Measurements from ENCODE around the gene ARHGEF10L.
A peak's percentile ranks its signal among the peaks of the same experiment; 100 is the strongest.

The ARHGEF10L gene

DNA sequence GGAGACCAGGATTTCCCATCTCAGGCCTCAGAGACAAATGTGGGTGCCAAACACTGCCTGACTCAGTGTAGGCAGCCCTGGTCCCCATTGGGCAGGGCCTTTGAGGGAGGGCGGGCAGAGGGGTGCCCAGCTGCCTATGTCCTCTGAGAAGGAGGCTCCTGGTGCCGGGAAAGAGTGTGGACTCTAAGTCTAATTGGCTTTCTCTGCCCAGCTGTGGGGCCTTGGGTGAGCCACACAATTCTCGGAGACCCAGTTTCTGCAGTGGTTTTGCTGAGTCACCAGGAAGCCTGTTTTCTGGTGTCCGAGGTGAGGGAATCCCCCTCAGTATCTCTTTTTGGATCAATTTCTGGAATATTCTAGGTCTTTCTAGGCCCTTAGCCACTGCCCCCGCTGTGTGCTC lies 180.4 kb downstream of the ARHGEF10L start:
- no peak for DNase-seq

DNA sequence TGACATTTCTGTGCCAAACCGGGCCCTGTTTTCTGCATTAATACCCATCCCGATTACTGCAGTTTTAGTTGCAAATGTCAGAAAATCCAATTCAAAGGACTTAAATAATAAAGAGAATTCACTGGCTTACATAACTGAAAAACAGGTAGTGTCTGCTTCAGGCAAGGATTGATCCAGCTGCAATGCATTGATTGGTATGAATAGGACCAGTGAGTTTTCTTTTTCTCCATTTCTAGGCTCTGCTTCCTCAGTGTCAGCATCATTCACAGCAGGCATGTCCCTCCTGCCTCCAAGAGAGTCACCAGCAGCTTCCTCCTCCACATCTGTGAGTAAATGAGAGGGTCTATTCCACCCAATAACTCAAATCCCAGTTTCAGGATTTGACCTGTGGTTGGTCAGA lies 181.9 kb downstream of the ARHGEF10L start:
- DNase-seq = no peak

DNA sequence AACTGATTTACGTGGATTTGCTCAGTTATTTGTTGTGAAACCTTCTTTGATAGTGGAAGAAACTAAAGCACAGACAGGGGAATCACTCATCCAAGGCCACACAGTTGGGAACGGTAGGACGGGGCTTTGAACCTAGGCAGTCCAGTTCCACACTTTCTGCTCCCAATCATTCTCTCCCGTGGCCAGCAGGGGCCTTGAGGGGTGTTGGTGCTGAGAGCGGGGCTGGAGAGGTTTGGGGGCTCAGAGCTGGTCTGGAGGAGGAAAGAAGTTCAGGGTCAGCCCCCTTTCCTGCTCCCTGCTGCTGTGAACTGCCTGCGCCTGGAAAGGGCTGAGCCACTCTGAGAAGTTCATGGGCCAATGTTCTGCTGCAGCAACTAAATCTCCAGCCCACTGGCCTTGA lies 184.2 kb downstream of the ARHGEF10L start:
- no peak for DNase-seq

DNA sequence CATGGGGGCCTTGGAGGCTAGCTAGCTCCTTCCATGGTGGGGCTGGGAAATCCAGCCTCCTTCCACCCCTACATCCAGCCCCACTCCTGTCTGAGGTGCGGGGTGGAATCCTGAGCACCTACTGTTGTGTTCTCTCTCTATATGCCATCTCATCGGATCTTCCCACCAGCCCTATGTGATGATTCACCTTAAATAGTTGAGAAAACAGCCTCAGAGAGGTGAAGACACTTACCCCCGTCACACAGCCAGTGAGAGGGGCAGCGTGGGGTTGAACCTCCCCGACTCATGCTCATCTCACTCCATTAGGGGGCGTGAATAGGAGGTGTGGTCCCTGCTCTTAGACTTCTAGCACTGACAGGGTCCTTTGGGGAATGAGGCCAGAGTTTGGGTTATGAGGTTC lies 184.7 kb downstream of the ARHGEF10L start:
- DNase-seq = no peak

DNA sequence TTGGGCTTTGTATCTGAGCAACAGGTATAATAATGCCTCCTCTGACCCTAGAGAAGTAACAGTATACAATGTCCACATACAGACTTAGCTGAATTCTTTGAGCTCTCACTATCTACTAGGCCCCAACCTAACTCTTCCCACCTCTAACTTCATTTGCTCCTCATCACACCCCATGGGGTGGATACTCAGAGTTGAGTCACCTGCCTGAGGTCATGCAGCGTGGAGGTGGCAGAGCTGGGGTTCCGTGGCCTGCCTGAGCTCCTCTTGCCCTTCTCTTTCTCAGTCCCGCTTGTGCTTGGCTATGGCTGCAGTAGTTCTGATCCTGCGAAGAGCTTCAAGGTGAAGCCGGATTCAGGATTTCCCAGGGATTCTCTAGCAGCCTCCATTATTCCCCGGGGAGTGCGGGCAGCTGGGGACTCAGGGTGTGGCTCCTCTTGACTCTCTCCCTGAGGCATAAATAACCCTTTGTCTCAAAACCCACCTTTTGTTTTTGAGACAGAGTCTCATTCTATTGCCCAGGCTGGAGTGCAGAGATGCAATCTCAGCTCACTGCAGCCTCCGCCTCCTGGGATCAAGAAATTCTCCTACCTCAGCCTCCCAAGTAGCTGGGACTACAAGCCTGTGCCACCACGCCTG lies 185.7 kb downstream of the ARHGEF10L start:
- no peak for DNase-seq

DNA sequence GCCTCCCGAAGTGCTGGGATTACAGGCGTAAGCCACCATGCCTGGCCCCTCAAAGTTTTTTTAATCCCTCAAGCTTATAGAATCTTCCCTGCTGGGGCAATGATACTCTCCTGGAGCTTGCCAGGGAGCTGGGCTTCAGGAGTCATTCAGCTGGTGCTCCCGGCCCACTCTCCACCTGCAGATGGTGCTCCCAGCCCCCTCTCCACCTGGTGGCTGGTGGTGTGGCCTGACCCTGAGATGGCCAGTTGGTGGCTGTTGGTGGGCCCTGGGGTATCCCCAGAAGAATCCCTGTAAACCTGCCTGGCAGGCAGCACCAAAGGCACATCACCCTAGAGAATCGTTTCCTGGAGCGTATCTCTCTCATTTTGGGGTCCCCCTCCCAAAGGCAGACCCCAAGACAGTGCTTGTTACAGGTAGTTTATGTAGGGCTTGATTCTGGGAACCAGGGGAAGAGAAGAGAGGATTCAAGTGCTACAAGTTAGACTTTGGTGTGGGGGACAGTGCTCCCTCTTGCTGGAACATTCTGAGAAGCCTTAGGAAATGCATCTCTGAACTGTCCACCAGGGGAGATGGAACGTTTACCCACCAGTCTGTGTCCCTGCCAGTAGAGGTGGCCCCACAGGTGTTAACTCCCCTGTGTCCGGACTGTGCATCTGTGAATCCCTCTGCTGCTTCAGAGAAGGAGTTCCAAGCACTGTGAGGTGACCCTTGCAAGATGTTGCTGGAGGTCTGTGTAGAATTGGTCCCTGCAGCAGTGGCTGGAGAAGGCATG lies 186.5 kb downstream of the ARHGEF10L start:
- no peak for DNase-seq

DNA sequence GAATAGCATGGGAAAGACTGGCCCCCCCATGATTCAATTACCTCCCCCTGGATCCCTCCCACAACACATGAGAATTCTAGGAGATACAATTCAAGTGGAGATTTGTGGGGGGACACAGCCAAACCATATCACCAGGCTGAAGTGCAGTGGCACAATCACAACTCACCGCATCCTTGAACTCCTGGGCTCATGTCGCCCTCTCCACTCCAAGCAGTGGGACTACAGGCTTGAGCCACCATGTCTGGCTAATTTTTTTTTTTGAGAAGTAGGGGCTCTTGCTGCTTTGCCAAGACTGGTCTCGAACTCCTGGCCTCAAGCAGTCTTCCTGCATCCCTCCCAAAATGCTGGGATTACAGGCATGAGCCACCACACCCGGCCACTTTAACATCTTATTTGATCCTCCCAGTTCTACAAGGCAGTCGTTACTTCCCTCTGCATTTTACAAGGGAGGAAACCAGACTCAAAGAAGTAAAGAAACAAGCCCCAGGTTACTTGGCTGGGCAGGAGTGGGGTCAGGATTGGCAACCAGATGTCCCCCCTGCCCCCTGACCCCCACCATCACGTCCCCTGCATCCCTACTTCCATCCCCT lies 188.7 kb downstream of the ARHGEF10L start:
- DNase-seq = no peak

DNA sequence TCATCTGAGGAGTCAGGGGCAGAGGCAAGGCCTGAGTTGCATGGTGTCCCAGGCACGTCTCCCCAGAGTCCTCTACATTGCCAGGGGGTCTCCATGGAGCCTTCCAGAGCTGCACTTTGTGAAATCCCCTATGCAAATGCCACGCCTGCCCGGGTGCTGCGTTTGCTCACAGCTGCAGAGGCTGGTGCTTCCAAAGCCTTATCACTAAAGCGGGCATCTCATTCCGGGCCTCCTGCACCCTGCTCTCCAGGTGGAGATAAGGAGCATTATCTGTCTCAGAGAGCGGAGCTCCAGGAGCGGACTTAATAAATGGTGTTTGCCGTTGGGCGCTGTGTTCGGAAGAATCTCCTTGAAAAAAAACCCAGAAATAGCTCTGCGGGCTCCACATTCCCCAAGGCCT lies 189.8 kb downstream of the ARHGEF10L start:
- no peak for DNase-seq

DNA sequence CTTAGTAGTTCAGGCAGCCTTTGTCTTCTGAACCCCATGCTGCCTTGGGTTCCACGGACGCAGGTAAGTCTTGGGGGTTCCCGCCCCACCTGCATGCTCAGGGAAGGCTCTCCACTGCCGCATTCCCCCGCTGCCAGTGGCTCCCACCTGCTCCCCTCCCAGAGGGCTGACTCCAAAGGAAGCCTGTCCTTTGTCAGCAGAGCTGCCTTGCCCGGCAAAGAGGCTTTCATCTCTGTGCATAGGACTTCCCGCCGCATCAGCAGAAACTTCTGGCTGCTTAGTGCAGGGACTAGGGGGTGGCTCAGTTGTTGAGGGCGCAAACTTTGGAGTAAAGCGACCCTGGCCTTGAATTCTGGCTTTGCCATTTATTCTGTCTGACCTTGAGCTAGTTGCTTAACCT lies 190.4 kb downstream of the ARHGEF10L start:
- no peak for DNase-seq

DNA sequence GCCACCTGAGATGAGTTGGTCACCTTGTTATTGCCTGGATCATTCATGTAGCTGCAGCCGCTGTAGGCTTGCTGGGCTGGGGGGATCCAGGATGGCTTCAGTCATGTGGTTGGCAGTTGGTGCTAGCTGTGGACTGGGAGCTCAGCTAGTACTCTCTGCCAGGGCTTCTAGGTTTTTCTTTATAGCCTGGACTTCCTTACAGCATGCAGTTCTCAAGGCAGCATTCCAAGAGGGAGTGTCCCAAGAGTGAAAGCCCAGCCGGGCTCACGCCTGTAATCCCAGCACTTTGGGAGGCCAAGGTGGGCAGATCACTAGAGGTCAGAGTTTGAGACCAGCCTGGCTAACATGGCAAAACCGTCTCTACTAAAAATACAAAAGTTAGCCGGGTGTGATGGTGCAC lies 192.0 kb downstream of the ARHGEF10L start:
- no peak for DNase-seq

DNA sequence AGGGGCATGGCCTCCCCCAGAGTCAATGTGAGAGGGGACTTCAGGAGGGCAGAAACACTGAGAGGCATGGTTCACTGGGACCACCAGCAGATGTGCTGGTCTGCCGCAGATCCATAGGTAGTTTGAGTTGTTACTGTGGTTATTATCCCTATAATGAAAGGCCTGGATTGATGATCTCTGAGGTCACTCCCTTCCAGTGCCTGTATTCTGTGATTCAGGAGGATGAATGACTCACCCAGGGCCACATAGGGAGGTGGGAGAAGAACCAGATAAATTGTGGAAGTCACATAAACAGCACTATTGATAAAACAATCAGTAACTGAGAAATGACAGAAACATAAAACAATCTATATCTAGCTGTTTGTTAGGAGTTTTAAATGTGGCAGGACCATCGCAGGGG lies 193.0 kb downstream of the ARHGEF10L start:
- peak in 1 of 4 experiments; percentile 3 for DNase-seq

DNA sequence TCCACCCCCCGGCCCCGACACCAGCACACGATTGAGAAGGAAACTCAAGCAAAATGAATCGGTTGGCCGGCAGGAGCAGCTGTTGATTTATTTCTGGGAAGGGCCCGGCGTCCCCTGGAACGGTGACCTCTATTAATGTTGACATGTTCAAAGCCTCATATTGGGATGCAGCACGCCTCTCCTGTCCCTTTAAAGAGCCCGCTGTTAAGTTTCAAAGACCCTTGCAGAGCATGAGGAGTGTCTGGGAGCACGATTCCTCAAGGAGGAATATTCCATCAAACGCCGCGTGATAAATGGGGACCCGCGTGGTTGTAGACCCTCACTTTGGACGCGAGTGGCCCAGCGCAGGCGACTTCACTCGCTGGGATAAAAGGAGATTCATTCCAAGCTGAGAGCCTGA lies 194.2 kb downstream of the ARHGEF10L start:
- no peak for DNase-seq

DNA sequence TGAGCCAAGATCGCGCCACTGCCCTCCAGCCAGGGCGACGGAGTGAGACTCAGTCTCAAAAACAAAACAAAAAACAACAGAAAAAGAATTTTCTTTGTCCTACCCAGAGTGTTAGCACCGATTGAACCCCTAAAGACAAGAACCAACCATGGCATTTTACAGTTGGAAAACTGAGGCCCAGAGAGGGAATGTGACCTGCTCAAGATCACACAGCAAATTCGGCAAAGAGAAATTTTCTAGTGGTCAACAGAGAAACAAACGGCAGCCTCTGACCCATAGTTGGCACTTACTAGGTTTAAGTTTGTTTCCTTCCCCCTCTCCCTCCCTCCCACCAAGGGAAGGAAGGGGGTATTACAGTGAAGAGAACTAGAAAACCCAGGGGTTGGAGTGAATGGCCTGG lies 195.1 kb downstream of the ARHGEF10L start:
- DNase-seq = no peak

DNA sequence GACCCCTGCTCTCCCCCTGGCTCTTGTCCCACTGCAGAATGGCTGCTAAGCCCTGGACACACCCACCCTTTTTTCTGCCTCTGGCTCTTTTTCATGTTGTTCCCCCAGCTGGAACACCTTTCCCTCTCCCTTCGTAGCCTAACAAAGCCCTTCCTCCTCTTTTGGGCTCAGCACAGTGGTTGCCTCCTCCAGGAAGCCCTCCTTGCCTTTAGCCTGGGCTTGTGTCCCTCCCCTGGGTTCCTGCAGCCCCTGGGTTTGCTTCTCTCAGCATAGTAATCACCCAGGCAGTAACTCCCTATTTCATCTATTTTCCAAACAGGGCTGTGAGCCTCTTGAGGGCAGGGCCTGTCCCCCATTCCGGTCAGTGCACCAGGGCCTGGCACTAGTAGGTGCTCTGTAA lies 195.8 kb downstream of the ARHGEF10L start:
- DNase-seq = no peak

DNA sequence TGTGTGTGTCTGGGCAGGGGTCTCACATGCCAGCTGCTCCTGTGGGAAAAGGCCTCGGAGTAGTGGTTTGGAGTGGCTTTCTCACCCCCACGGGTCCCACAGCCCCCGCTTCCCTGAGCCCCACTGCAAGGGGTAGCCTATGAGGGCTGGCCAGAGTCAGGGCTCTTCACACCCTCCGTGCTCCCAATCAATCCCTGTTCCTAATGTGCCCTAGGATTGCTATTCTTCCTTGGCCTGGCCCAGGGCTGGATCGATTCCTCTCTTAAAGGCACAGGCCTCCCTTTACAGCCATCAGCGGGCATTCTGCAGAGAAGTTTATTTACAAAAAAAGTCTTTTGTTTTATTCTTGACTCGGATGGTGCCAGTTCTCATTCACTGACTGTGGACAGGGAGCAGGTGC lies 196.3 kb downstream of the ARHGEF10L start:
- no peak for DNase-seq

DNA sequence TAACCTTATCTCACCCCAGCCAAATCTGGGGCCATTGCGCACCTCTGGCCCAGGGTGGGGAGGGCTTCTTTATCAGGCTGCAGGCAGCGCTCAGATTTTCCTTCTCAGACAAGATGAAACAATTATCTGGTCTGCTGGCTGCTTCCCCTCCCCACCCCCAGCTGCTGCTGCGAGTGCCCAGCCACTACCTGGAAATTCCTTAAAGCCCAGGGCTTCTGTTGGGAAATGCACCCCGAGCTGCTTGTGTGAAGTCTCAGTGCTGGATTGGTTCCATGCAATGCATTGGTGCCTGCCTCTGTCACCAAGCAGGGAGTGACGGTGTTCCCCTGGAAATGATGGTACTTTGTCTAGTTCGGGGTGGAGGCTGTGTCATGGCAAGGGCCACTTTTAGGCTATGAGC lies 197.1 kb downstream of the ARHGEF10L start:
- no peak for DNase-seq

DNA sequence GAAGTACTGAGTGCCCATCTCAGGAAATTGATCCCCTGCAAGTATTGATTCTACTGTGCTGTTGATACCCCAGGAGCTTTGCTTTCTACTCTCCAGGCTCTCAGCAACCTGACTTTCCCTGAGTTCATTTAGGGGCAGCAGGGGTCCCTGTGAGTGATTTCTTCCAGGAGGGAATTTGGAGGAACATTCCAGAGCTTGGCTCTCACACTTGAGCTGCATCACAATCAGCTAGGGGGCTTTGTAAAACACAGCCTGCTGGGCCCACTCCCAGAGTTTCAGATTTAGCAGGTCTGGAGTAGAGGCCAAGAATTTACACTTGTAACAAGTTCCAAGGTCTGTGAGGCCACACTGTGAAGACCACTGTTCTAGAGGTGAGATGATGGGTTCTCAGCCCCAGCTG lies 199.6 kb downstream of the ARHGEF10L start:
- DNase-seq = no peak

DNA sequence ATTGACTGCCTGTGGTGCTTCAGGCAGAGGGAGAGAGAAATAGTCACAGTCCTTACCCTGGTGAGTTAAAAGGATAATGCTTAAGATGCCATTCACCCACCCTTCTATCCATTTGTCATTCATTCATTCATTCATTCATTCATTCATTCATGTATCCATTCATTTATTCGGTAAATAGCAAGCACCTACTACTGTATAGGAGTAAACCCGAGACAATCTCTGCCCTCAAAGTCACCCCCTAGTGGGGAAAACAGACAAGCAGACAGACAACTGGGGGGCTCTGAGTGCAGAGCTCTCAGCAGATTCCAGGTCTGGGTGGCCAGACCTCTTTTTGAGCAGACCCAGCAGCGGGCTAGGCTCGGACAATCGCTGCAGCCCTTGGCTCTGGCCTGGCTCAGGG lies 201.6 kb downstream of the ARHGEF10L start:
- no peak for DNase-seq

DNA sequence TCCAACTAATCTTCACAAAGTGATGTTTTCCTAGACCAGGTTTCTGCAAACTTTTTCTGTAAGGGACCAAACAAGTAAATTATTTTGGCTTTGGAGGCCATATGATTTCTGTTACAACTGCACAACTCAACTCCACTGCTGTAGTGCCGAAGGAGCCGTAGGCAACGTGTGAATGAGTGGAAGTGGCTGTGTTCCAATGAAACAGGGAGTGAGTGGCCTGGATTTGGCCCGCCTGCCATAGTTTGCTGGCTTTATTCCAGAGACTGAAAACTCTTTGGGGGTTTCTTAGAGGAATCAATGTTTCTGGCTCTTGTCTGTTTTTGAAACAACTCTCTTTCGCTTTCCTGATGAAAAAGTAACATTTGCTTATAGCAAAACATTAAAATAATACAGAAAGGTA lies 203.1 kb downstream of the ARHGEF10L start:
- no peak for DNase-seq

DNA sequence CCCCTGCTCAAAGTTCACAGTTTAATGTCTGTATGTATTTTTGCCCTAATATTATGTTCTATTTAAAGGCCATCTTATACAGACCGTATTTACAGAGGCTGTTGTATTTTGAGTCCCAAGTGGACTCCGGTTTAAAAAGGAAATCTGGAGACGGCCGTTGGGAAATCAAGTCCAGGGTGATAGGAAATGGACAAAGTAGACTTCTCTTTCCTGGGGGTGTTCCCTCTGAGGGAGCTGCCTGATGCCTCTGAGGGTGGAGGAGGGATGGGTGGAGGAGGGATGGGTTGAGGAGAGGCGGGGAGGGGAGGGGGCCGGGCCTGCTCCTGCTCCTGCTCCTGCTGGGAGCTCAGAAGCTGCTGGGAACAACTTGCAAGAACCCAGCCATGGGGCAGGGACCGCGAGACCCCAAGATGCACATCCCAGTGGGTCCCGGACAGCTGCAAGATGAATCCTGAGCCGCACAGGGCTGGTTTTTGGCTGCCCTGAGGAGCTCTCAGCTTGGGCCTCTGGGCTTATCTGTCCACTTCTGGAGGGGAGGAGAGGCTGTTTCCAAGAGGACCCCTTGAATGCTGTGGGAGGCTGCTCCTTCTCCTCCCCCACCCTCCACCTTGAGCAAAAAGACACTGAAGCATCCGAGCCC lies 203.6 kb downstream of the ARHGEF10L start:
- no peak for DNase-seq

DNA sequence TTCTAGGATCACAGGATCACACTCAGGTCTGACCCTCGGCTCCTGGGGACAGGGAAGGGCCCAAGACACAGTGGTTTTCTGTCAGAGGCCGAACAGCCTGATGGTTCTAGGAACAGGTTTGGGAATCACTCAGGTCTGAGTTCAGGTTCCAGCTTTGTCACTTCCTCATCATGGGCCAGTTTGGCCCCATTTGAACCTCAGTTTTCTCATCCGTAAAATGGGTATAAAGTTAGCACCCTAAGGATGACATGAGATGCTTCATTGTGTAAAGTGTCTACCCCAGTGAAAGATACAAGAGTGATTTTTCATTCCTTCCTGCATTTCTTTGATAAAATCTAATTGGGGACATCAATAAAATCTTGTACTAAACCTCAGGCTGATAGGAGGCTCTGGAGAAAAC lies 204.4 kb downstream of the ARHGEF10L start:
- DNase-seq = no peak

DNA sequence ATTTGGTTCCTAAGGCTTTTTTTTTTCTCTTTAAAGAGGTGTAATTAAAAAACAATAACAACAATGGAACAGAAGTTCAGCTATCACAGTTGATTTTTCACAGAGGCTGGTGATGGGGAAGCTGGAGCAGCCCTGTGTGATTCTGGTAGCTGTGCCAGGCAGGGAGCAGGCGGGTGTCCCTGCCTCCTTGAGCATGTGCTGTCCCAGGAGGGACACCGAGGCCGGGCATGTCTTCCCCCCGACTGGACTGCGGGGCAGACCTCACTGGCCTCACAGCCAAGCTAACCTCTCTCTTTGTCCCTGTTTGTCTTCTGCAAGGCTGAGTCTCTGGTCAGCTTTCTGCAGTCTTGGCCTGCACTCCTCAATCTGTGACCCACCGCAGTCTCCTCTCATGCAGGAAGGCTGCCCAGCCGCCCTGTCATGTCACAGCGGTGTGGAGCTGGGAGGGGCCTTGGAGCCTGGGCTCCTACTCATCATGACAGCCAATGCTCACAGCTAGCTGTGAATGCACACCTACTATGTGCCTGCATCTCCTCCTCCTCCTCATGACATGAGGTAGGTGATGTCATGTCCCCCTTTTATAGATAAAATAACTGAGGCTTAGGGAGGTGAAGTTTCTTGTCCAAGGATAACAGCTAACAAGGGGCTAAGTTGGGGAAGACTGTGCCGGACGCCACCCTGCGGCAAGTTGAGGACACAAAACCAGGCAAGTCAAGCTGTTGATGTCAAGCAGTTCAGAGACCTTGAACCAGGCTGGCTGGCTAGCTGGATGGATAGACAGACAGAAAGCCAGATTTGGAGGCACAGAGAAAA lies 205.4 kb downstream of the ARHGEF10L start:
- no peak for DNase-seq

DNA sequence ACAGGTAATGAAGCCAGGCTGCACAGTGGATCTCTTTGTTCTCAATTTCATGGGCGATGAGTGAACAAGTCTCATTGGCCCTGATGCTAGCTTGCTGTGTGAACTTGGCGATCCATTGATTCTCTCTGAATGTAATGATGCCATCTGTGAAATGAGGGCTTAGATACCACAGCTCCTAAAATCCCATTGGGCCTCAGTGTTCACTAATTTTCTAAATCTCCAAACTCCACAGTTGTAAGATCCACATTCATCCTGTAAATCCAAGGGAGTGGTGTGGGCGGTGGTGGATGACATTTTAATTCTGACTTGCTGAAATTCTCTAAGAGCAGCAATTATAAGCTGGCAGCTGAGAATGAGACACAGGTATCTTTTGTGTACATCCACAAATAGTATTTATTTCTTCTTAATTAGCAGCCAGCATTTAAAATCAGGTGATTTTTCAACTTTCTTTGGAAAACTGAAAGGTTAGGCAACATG lies 206.0 kb downstream of the ARHGEF10L start:
- DNase-seq = no peak
